Fibroblast of lung (primary cell): ENCODE measurements around the gene HOXC5. TPM values are rescaled to one million over a fixed set of nuclear protein-coding genes. Genes with fewer than 3 reads are reported as not detected.
A peak's percentile ranks its signal among the peaks of the same experiment; 100 is the strongest.

ENCODE experiments used
- DNase-seq, 2 donors: peaks; one replicate each; pipeline versions ENCODE4 v3.0.0 to v3.0.0-alpha.2; 2010; ENCODE audit warnings: low read depth in 2 of 2
- H2AFZ ChIP-seq: 2 replicates; pipeline ENCODE4 v1.5.1; 2012; ENCODE audit warnings: low read length, control low read depth, inconsistent platforms
- H3K27ac ChIP-seq: 2 replicates; pipeline ENCODE4 v1.5.1; 2011; ENCODE audit warnings: low read length, control low read depth; ENCODE audit not compliant: insufficient read depth
- H3K27me3 ChIP-seq: 2 replicates; pipeline ENCODE4 v1.5.1; 2011; ENCODE audit warnings: mild to moderate bottlenecking, low read length; ENCODE audit not compliant: control insufficient read depth, insufficient read depth
- H3K36me3 ChIP-seq: 2 replicates; pipeline ENCODE4 v1.5.1; 2011; ENCODE audit warnings: low read length; ENCODE audit not compliant: control insufficient read depth, insufficient read depth
- H3K4me1 ChIP-seq: 2 replicates; pipeline ENCODE4 v1.5.1; 2011; ENCODE audit warnings: low read length; ENCODE audit not compliant: control insufficient read depth, insufficient read depth; ENCODE audit errors: extremely low read depth
- H3K4me2 ChIP-seq: 2 replicates; pipeline ENCODE4 v1.5.1; 2011; ENCODE audit warnings: low read length, control low read depth; ENCODE audit not compliant: insufficient read depth; ENCODE audit errors: extremely low read depth
- H3K4me3 ChIP-seq, 4 experiments: fragments of 200-600 bp in 1 of 4; sonication (generic) in 1 of 4; replicated peaks in 1 of 4; 2 replicates each; pipeline ENCODE4 v1.5.1; 2011 to 2016; ENCODE audit warnings: low read length in 4 of 4, low read depth in 3 of 4, mild to moderate bottlenecking in 3 of 4, control low read depth in 2 of 4, inconsistent platforms in 1 of 4, mixed read lengths in 1 of 4; ENCODE audit not compliant: insufficient read depth in 1 of 4; ENCODE audit errors: control extremely low read depth in 1 of 4
- H3K79me2 ChIP-seq: 2 replicates; pipeline ENCODE4 v1.5.1; 2012; ENCODE audit warnings: mild to moderate bottlenecking, low read length, inconsistent platforms; ENCODE audit not compliant: control insufficient read depth, insufficient read depth
- H3K9ac ChIP-seq: 2 replicates; pipeline ENCODE4 v1.5.1; 2011; ENCODE audit warnings: mild to moderate bottlenecking, low read length, control low read depth; ENCODE audit not compliant: insufficient read depth
- H3K9me3 ChIP-seq: 2 replicates; pipeline ENCODE4 v1.5.1; 2012; ENCODE audit warnings: low read depth, low read length; ENCODE audit not compliant: control insufficient read depth, insufficient read depth
- H4K20me1 ChIP-seq: 2 replicates; pipeline ENCODE4 v1.5.1; 2011; ENCODE audit warnings: low read length; ENCODE audit not compliant: control insufficient read depth, insufficient read depth; ENCODE audit errors: extremely low read depth
- CTCF ChIP-seq, 2 donors: IDR thresholded peaks in 1 of 2; conservative IDR thresholded peaks in 1 of 2; 1 replicate in 1 of 2; 2 replicates in 1 of 2; pipeline ENCODE4 v1.5.1; 2011 to 2012; ENCODE audit warnings: low read length in 2 of 2, control low read depth in 1 of 2, inconsistent platforms in 1 of 2, low read depth in 1 of 2, mild to moderate bottlenecking in 1 of 2
- EZH2 ChIP-seq: IDR thresholded peaks from 2 replicates; pipeline ENCODE4 v1.5.1; 2012; ENCODE audit warnings: low read length, control low read depth, mild to moderate bottlenecking; ENCODE audit errors: missing control alignments
- polyA plus RNA-seq, 2 donors: library from polyadenylated mRNA; depleted of rRNA in 1 of 2; stranded (reverse) in 1 of 2; unstranded in 1 of 2; fragments of >200 nt; gene quantifications; 2 replicates each; pipeline ENCODE4 v1.2.1, GENCODE V29; 2011 to 2012; ENCODE audit warnings: missing spikeins in 1 of 2
- total RNA-seq: library from RNA; depleted of rRNA; stranded (reverse); fragments of >200 nt; gene quantifications from 2 replicates; pipeline ENCODE4 v1.2.1, GENCODE V29; 2014

Gene HOXC5
- total and polyA plus RNA-seq, 2 donors (not counting 1 experiment from before 2014, with no cell fraction given) = under 0.01 to 0.07 TPM

GRCh38 chr12:54000116-54001114, 32.4 kb upstream of the HOXC5 start, which contains the start of gene HOXC9:
Gene HOXC9, plus strand, starts transcription at chr12:54000161. Its CDS starts 28 bp downstream, at chr12:54000189.
- no peak for DNase-seq
- Histone ChIP-seq H3K79me2 (no peaks in the 10 kb centered on the region), H3K9ac (no peak within 1 kb of the TSS), H3K36me3 (no peaks in the 10 kb centered on the region), H3K9me3 (no peaks in the 10 kb centered on the region), H4K20me1 (no peaks in the 10 kb centered on the region), H3K27ac (no peak within 1 kb of the TSS), H3K4me1 (no peaks in the 10 kb centered on the region), H3K4me2 (peak within 1 kb of the TSS; percentile 82), H3K27me3 (peaks cover 78% of the 10 kb centered on the region), H3K4me3 (peak within 1 kb of the TSS; percentile 32 to 52 (median 43)), H2AFZ (no peak within 1 kb of the TSS)
- peak; percentile 98 for TF ChIP-seq EZH2
- no peak for TF ChIP-seq CTCF (conservative IDR thresholded peaks at IDR 0.05 in 1 of 2, IDR thresholded peaks at IDR 0.05 in 1 of 2; ENCODE audit: low read depth in 1 of 2, low read length in 2 of 2)

GRCh38 chr12:54001283-54002187, 31.3 kb upstream of the HOXC5 start:
- Histone ChIP-seq H3K27me3 (peaks cover 77% of the 10 kb centered on the region), H2AFZ (no peak overlapping the region), H3K4me3 (no peak overlapping the region), H3K9ac (no peak overlapping the region), H3K36me3 (no peaks in the 10 kb centered on the region), H3K27ac (no peak overlapping the region), H3K4me1 (no peaks in the 10 kb centered on the region), H3K9me3 (no peaks in the 10 kb centered on the region), H3K79me2 (no peaks in the 10 kb centered on the region), H3K4me2 (no peak overlapping the region), H4K20me1 (no peaks in the 10 kb centered on the region)
- TF ChIP-seq EZH2 (no peak), CTCF (conservative IDR thresholded peaks at IDR 0.05 in 1 of 2, IDR thresholded peaks at IDR 0.05 in 1 of 2; ENCODE audit: low read depth in 1 of 2, low read length in 2 of 2) (no peak)
- no peak for DNase-seq
